Measurements from ENCODE around the gene BICC1.

DNA sequence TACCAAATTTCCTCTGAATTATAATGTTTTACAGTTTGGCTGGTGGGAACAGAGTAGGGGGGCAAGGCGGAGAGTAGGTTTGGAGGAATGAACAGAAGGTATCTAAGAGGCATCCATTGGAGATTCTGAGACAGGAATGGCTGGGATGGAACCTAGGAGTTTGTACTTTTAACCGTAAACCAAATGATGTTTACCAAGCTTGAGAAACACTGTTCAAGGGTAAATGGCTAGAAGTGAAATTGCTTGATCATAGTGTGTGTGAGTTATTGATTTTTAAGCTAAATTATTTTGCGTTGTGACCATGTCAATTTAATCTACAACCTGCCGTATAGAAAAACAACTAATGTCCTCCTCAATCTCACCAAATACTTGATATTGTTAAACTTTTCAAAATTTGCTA is 357.4 kb downstream of the BICC1 start:
- TF ChIP-seq POLR2A (IDR thresholded peaks at IDR 0.05) (no peak), POLR2AphosphoS5 (IDR thresholded peaks at IDR 0.05) (no peak), EP300 (IDR thresholded peaks at IDR 0.05) (no peak)
- TF ChIP-seq, protein P1, sequence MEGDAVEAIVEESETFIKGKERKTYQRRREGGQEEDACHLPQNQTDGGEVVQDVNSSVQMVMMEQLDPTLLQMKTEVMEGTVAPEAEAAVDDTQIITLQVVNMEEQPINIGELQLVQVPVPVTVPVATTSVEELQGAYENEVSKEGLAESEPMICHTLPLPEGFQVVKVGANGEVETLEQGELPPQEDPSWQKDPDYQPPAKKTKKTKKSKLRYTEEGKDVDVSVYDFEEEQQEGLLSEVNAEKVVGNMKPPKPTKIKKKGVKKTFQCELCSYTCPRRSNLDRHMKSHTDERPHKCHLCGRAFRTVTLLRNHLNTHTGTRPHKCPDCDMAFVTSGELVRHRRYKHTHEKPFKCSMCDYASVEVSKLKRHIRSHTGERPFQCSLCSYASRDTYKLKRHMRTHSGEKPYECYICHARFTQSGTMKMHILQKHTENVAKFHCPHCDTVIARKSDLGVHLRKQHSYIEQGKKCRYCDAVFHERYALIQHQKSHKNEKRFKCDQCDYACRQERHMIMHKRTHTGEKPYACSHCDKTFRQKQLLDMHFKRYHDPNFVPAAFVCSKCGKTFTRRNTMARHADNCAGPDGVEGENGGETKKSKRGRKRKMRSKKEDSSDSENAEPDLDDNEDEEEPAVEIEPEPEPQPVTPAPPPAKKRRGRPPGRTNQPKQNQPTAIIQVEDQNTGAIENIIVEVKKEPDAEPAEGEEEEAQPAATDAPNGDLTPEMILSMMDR (IDR thresholded peaks at IDR 0.05): no peak

Measured in upper lobe of left lung (tissue), 4 donors.